ENCODE results near the gene RRP1. TPM values are rescaled to one million over a fixed set of nuclear protein-coding genes. Genes with fewer than 3 reads are reported as not detected.

RRP1 gene
- total RNA-seq, 1 donor from 2014 or later, result 34.5 TPM

DNA sequence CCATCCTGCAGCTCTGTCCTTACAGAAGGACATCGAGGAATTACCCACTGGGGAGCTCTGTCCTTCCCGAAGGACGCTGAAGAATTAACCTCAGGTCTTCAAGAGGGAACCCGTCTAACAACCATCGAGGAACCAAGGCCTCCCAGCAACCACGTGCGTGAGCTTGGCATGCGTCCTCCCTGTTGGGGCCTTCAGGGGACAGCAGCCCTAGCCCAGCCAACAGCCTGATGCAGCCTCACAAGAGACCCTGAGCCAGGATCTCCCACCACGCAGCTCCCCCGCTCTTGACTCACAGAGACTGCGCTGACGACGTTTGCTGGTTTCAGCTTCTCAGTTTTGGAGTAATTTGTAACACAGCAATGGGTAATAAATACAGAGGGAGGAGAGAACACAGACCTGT, 56.0 kb downstream of the RRP1 start:
- FAIRE-seq (no peak), DNase-seq (ENCODE audit: low read depth) (no peak)
- TF ChIP-seq, protein P1, sequence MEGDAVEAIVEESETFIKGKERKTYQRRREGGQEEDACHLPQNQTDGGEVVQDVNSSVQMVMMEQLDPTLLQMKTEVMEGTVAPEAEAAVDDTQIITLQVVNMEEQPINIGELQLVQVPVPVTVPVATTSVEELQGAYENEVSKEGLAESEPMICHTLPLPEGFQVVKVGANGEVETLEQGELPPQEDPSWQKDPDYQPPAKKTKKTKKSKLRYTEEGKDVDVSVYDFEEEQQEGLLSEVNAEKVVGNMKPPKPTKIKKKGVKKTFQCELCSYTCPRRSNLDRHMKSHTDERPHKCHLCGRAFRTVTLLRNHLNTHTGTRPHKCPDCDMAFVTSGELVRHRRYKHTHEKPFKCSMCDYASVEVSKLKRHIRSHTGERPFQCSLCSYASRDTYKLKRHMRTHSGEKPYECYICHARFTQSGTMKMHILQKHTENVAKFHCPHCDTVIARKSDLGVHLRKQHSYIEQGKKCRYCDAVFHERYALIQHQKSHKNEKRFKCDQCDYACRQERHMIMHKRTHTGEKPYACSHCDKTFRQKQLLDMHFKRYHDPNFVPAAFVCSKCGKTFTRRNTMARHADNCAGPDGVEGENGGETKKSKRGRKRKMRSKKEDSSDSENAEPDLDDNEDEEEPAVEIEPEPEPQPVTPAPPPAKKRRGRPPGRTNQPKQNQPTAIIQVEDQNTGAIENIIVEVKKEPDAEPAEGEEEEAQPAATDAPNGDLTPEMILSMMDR (IDR thresholded peaks at IDR 0.05; ENCODE audit: insufficient read depth, low read length, severe bottlenecking), result no peak
- H3K36me3 ChIP-seq (ENCODE audit: control insufficient read depth, insufficient read depth, low read length), result no peaks in the 10 kb centered on the region
- H3K27me3 ChIP-seq (ENCODE audit: control insufficient read depth, insufficient read depth, low read length), result no peaks in the 10 kb centered on the region
- no peak overlapping the region for H3K4me3 ChIP-seq (ENCODE audit: low read depth, low read length)

DNA sequence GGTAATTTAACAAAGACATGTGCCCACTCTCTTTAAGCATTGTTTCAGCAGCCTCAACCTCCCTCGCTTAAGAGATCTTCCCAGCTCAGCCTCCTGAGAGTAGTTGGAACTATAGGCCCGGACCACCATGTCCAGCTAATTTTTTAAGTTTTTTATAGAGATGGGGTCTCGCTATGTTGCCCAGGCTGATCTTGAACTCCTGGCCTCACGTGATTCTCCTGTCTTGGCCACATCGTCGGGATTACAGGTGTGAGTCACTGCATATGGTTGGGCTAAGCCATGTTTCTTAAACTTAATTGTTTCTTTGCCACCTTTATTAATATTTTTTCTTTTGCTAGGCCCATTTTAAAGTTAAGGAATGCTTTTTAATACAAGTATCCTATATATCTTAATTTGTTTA, 57.1 kb downstream of the RRP1 start:
- TF ChIP-seq, protein P1 (IDR thresholded peaks at IDR 0.05; ENCODE audit: insufficient read depth, low read length, severe bottlenecking), result no peak
- Histone ChIP-seq H3K27me3 (ENCODE audit: control insufficient read depth, insufficient read depth, low read length) (no peaks in the 10 kb centered on the region), H3K36me3 (ENCODE audit: control insufficient read depth, insufficient read depth, low read length) (no peaks in the 10 kb centered on the region), H3K4me3 (ENCODE audit: low read depth, low read length) (no peak overlapping the region)
- DNase-seq (ENCODE audit: low read depth), result no peak
- FAIRE-seq, result no peak

DNA sequence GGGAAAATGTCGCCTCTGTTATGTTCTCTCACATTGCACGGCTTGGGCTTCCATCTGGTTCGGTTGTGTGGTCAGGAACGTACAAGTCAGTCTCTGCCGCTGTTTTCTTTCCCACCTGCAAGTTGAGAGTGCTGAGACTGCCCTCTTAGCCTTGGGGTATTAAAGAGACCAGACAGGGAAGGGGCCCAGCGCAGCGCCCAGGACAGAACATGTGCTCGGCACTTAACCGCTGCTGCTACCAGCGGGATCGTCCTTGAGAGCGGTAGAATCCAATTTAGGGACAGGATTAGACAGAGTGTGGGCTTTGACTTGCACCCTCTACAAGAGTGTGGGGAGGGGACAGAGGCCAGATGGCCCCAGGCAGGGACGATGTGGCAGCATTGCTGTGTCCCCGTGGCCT, 57.9 kb downstream of the RRP1 start:
- no peaks in the 10 kb centered on the region for H3K27me3 ChIP-seq (ENCODE audit: control insufficient read depth, insufficient read depth, low read length)
- TF ChIP-seq, protein P1 (IDR thresholded peaks at IDR 0.05; ENCODE audit: insufficient read depth, low read length, severe bottlenecking), result no peak
- FAIRE-seq (no peak), DNase-seq (ENCODE audit: low read depth) (no peak)
- no peak overlapping the region for H3K4me3 ChIP-seq (ENCODE audit: low read depth, low read length)
- no peaks in the 10 kb centered on the region for H3K36me3 ChIP-seq (ENCODE audit: control insufficient read depth, insufficient read depth, low read length)

DNA sequence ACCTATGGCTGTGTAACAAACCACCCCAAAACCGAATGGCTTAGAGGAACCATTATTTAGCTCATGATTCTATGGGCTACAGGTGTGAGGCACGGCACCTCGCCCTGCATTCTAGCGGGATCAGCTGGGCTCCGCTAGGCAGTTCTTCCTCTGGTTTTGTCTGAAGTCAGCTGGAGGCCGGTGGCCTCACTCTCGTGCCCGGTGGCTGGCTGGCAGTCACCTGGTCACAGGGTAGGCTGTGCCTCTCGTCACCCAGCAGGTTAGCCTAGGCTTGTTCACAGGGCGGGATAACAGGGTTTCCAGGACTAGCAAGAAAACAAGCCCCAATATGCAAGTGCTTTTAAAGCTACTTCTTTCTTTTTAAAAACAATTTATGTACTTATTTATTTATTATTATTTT, 59.4 kb downstream of the RRP1 start:
- no peak for FAIRE-seq
- H3K27me3 ChIP-seq (ENCODE audit: control insufficient read depth, insufficient read depth, low read length), result no peaks in the 10 kb centered on the region
- TF ChIP-seq, protein P1 (IDR thresholded peaks at IDR 0.05; ENCODE audit: insufficient read depth, low read length, severe bottlenecking), result no peak
- H3K4me3 ChIP-seq (ENCODE audit: low read depth, low read length), result no peak overlapping the region
- no peaks in the 10 kb centered on the region for H3K36me3 ChIP-seq (ENCODE audit: control insufficient read depth, insufficient read depth, low read length)
- DNase-seq (ENCODE audit: low read depth), result no peak

DNA sequence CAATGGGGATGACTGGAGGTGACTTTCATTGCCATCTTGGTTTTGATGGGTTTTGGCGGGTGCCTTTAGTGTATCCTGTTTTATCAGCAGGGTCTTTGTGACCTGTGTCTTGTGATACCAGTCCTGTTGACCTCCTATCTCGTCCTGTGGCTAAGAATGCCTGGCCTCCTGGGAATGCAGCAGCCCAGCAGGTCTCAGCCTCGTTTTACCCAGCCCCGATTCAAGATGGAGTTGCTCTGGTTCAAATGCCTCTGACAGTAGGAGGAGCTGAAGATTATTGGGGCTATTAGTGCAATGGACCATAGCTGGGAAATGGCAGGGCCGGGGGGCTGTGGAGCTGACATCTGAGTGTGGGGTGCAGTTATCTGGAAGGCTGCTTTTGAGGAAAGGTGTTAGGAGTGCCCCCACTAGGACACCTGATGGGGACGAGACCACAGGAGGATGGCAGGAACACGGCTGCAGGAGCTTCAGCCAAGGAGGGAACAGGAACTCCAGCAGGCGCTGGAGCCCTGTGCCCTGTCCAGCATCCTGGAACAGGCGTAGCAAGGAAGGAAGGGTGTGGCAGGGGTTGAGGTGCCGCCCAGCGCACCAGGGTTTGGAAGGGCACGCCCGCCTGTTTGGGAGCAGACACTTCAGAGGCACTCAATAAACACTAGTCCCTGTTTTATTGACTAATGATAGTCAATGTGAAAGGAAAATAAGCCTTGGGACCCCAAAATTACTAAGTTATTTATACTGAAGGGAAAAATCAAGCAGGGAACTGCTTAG, 60.3 kb downstream of the RRP1 start:
- Histone ChIP-seq H3K36me3 (ENCODE audit: control insufficient read depth, insufficient read depth, low read length) (no peaks in the 10 kb centered on the region), H3K4me3 (ENCODE audit: low read depth, low read length) (no peak overlapping the region), H3K27me3 (ENCODE audit: control insufficient read depth, insufficient read depth, low read length) (no peaks in the 10 kb centered on the region)
- TF ChIP-seq, protein P1 (IDR thresholded peaks at IDR 0.05; ENCODE audit: insufficient read depth, low read length, severe bottlenecking), result no peak
- FAIRE-seq, result no peak
- DNase-seq (ENCODE audit: low read depth), result no peak

Data from bronchial epithelial cell (primary cell).